ENCODE results near the gene LRRC2. TPM values are rescaled to one million over a fixed set of nuclear protein-coding genes. Genes with fewer than 3 reads are reported as not detected.
"Not testable (repeated sequence)": the region's sequence is repeated elsewhere in the genome, so short reads cannot be mapped to it uniquely, and the experiment has no call there.

The LRRC2 gene
- total RNA-seq, 1 experiment from 2014 or later: 0.86 TPM

DNA sequence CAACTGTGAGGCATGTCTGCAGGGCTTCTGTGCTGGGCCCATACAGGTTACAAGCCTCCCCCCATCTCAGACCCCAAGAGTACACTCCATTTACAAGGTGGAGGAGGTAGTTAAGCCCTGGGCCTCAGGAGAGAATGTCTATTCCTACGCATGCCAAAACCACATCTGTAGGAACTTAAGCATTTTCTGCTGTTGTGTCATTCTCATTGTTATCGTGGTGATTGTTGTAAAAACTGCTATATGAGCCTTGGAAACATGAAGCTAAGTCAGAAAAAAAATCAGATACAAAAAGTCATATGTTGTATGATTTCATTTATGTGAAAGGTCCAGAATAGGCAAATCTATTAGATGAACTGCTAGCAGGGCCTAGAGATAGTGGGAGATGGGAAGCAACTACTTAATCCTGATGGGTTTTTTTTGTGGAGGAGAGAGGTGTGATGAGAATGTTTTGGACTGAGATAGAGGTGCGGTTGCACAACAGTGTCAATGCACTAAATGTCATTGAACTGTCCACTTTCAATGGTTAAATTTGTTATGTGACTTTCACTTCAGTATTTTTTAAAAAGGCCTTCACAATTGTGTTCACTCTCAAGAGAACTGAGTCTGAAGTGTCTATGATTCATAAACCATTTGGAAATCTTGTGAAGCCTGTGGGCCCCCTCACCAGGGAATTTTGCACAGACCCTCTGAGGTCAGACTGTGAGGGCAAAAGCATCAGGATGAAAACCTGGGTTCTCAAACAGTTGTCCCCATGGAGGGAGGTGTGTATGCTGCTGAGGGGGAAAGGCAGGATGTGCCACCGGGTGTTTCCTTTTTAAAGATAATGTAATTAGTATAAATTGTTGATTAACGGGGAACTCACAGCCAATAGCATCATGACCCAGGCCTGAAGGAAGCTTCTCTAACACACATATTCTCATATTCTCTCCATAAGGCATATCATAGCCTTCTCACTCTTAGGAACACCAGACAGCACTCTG lies 65.2 kb downstream of the LRRC2 start:
- peak; percentile 67 for DNase-seq (ENCODE audit: low read depth)

DNA sequence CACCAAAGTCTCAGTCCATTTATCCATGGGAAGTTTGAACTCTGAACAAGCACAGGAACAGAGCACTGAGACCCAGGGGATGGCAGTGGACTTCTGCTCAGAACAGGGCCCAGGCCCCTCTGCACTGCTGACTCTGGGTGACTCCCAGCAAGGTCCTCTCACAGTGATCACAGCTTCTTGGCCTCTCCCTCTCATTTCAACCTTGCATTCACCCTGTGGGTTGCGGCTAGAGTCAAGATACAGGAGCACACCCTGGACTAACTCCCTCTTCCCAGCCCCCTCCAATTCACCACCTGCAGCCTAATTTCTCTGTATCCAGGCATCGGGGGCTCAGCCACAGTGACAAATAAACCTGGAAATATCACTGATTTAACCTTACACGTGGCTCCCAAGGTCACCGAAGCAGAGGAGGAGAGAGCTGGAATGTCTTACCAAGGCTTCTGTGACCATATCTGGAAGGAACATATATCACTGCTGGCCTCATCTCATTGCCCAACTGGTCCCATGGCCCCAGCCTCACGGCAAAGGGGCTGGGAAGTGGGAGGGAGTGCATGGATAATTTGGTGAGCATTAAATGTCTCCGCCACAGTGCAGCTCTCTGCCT lies 67.1 kb downstream of the LRRC2 start:
- DNase-seq (ENCODE audit: low read depth): no peak

DNA sequence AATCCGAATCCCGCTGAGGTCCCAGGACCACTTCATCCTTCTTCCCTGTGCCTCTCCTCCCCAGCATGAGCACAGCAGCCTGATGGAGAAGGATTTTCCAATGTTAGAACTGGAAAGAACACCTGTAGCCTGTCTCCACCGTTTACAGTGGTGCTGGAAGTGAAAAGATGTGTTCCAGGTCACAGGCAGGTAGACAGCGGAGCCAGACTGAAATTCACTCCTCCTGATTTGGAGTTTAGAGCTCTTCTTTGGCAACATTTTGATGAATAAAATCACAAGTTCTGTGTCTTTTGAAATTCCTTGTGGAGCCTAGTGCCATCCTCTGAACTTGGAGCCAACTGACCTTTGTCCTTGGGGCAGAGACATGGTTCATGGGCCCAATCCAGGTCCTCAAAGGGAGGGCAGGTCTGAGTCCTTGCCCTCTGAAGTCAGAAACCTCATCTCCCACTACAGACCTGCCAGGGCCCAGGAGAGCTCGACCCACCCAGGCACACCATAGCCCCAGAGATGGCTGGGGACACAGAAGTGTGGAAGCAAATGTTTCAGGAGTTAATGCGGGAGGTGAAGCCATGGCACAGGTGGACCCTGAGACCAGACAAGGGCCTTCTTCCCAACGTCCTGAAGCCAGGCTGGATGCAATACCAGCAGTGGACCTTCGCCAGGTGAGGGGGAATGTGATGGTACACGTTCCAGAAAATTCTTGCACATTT lies 68.4 kb downstream of the LRRC2 start, which contains the start of gene RTP3:
Gene RTP3, plus strand, starts transcription at position 421 of the 710 bp plus-strand sequence. Its CDS starts 87 bp downstream, at position 508.
- DNase-seq (ENCODE audit: low read depth): no peak

DNA sequence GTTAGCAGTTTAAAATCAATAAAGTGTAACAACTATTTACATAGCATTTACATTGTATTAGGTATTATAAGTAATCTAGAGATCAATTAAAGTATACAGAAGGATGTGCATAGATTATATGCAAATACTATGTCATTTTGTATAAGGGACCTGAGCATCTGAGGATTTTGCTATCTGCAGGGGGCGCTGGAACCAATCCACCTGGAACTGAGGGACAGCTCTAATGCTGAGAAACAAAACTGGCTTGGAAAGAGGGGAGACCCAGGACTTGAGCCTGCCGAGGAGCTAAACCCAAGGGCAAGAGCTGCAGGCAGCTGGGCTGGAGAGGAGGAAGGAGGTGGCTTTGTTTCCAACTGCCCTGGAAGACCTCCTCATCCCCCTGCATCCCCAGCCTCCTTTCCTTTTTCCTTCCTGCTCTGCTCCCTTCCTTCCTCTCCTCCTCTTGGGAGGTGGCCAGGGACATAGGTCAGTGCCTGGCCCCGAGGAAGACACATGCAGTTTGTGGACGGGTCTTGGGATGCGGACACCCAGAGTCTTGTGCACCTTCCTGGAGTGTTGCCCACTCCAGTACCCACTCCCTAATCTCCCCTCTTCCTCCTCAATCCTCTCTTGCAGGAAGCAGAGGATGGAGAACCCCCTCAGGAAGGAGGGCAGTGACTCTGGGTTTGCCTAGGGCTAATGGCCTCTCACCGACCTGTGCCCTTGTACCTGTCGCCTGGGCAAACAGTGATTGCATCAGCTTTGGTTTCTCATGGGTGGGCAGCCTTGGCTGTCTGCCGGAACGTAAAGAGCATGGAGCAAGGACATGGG lies 69.2 kb downstream of the LRRC2 start:
- peak; percentile 26 for DNase-seq (ENCODE audit: low read depth)

DNA sequence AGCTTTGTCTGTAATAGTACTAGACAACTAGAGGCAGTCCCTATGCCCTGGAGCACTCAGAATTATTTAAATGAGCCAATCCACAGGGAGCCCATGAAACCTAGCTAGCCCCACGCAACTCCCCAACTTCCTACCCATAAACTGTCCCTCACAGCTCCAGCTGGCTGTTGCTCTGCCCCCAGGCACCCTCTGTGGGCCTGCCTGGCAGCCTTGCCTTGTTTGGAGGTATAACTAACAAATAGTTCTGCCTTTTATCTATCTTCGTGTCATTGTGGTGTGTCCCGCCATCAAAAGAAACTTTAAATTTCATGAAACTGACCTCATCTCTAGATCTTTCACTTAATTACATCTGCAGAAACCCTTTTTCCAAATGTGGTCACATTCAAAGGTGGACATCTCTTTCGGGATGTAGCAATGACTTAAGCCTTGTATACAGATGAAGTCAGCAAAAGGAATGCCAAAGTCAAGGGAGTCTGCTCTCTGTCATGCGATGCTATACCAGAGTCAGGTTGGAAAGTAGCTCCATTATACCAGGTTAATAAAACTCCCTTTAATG lies 70.1 kb downstream of the LRRC2 start:
- peak; percentile 55 for DNase-seq (ENCODE audit: low read depth)

DNA sequence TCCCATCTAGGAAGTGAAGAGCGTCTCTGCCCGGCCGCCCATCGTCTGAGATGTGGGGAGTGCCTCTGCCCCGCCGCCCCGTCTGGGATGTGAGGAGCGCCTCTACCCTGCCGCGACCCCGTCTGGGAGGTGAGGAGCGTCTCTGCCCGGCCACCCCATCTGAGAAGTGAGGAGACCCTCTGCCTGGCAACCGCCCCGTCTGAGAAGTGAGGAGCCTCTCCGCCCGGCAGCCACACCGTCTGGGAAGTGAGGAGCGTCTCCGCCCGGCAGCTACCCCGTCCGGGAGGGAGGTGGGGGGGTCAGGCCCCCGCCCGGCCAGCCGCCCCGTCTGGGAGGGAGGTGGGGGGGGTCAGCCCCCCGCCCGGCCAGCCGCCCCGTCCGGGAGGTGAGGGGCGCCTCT lies 71.6 kb downstream of the LRRC2 start:
- not testable (repeated sequence) for DNase-seq (ENCODE audit: low read depth)

DNA sequence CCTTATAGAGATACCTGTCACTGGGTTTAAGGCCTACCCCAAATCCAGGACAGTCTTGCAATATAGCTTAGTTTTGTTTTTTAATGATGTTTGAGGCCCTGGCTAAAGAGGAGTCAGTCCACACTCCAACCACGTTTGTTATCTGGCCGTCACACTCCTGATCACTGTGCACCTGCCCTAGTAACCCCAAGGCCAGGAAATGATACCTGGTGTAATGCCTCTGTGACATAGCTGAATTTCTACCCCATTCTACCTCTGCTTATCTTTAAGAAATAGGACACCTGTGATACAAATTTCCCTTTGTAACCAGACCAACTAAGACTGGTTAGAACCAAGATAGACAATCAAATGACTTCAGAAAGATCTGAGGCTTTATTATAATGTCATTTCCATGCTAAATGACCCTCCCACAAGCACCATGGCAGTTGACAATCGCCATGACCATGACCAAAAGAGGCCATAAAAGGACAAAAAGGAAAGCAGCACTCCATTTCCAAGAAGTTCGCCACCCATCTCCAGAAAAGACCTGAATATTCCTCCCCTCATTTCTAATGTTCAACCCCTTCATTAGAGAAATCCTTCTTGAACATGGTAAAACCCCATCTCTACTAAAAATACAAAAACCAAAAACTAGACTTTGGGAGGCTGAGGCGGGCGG lies 73.1 kb downstream of the LRRC2 start:
- no peak for DNase-seq (ENCODE audit: low read depth)

DNA sequence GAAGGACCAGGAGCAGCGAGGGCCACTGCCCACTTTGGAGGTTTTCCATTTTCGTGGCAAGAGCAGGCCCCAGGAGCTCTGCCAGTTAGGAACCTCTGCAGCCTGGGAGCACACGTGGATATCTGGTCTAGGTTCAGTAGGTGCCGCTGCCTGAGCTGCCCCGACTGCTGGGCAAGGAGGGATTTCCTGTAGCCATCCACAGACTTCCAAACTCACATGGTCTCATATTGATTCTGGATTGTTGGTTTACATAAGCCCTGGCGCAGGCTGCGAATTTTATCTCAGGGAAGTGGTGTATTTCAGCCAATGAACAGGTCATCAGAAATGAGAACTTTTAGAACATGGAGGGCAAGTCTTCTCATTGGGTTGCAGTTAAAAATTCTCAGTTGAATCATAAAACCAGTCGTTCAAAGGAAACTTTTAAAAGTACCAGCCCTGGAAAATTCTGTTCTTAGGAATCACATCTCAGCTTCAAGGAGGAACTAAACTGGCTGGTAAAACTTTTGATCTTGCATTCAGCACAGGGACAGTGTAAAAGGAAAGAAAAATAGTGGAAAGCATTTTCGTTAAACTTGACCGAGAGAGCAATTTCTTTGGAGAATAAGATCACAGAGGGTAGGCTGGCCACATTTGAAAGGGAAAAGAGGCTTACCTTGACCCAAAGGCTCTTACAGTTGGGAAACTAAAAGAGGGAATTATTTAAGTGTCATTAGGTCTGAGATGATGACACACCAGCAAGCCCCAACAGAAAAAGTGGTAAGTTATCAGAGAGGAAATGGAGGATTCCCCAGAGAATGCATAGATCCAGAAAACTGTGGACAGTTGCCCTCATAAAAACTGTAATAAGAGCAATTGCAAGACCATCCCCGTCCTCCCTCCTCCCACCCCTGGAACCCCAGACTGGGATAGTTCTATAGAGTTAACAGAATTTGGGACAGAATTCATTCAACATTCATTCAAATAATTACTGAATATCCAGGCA lies 74.7 kb downstream of the LRRC2 start:
- peak; percentile 43 for DNase-seq (ENCODE audit: low read depth)

DNA sequence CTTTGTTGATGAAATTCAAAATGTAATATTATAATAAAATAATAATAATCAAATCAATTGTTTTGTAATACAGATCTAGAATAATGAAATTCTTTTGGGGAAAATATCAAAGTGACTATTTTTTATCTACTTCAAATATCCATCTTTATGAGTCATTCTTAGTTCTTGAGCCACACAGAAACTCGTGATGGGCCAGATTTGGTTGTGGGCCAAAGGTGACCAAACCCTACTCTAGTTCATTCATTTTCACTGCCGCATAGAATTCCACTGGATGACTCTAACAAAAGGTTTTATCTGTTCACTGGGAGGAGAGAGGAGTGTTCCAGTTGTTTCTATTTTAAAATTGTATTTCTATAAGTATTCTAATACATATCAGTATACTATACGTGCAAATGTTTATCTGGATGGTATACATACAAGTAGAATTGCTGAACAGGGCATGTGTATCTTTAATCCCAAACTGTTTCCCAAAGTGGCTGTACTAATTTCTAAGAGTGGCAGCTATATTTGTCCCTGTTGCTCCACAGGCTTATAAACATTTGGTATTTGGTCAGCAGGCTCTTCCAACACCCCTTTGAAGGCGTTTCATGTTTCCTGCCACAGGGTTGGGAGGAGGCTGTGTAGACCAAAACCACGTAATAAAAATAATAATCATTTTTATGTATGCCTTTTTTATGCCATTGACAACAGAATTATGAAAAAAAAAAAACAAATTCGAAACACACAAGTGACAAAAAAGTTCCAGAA lies 75.6 kb downstream of the LRRC2 start:
- peak; percentile 61 for DNase-seq (ENCODE audit: low read depth)

DNA sequence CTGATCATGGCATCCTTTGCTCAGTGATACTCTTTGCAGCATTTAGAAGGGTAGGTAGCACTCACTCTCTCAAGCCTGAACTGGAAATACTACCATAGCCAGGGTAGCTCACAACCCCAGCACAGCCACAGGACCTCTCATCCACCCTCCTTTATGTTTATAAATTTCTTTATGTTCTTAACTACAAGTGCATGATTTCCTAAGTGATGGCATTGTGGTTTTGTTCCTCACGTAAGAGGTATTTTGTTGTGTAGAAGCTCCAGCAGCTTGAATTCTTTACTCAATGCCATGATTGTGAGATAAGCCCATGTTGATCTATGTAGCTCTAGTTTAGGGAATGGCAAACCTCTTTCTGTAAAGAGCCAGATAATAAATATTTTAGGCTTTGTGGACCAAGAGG lies 76.2 kb downstream of the LRRC2 start:
- peak; percentile 22 for DNase-seq (ENCODE audit: low read depth)

DNA sequence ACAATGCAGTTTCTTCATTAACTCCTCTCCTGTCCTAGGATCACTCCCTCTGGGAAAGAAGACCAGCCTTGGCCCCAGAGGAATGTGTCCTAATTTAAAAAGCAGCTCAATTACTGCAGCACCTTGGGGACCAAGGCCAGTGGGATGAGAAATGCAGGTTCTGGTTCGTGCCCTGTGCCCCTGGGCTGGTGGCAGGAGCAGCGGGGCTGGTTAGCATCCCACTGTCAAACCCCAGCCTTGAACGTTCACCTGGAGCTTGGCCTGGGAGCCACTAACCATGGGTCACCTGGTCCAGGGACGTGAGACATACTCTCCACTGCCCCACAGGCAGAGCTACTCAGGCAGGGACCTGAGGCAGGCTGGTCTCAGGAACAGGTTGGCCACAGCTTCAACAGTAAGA lies 76.7 kb downstream of the LRRC2 start:
- DNase-seq (ENCODE audit: low read depth): no peak

DNA sequence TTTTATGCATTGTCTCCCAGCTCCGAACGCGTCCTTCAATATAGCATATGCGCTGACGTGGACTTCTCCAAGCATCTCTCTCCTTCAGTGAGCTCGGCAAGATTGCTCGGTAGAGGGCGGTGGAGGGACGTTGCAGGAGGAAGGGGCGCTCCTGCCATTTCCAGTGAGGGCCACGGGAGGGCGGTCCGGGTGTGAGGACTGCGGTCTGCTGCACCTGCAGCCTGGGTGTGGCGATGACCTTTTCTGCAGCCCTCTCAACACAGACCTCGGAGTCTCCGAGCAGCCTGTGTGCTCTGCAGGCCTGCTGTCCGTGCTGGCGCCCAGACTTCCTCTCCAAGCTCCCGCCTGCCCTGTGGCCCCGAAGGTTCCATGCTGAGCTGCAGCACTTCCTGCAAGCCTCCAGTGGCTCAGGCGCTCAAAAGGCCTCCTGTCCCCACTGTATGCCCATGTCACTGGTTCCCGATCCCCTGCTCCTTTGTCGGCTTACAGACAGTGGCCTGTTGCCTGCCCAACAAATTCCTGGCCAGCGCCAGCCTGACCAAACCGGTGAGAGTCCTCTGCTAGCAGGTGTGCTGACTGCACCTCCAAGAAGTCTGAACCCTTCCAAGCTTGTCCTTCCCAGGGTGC lies 77.3 kb downstream of the LRRC2 start:
- DNase-seq (ENCODE audit: low read depth): peak; percentile 83

DNA sequence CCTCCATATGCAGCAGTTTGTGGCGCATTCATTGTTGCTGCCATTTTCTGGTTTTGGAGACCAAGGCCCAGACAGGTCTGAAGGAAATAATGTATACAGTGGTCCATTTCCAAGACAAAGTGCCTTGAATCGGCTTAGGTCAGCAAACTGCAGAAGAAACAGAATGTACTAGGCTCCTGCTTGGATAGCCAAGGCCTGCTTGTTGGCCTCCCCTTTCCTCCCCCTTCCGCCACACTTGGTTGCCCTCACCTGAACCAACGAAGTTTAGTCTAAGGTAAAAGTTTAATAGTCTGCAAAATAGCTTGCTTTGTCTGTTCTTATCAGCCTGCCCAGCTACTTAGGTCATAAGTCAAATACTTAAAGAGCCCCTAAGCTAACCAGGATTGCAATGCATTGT lies 80.3 kb downstream of the LRRC2 start:
- no peak for DNase-seq (ENCODE audit: low read depth)

DNA sequence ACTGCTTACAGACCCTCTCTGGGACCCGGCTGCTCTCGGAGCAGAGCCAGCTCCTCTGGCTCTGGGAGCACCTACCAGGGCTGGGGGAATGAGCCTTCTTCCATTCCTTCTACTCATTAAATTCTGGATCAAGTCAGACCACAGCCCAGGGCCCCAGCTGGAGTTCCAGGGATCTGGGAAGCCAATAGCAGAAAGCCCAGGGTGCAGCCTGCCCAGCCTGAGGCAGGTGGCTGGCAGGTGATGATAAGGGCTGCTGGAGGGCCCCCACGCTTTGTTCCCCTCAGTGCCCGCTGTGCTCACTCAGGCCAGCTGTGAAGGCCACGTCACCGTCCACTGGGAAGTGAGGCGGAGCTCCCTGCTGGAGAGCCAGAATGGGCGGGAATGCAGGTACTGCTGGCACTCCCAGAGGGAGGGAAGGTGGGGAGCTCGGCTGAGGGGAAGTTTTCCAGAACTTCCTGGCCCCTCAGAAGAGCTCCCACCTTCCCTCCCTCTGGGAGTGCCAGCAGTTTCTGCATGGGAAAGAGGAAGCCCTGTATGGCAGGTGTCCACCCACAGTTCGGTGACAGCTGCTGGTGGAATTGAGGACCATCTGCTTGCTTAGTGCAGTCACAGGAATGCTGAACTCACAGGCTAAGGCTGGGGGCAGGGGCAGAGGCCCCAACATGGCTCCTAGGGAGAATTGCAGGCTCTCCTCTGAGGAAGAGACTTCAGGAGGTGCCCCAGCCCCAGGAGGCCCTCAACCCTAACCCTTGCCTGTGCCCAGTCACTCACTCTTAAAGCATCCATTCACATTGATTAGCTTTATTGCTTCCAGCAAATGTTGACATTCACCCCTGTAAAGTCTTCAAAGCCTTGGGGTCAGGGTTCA lies 81.0 kb downstream of the LRRC2 start:
- DNase-seq (ENCODE audit: low read depth): peak; percentile 77

DNA sequence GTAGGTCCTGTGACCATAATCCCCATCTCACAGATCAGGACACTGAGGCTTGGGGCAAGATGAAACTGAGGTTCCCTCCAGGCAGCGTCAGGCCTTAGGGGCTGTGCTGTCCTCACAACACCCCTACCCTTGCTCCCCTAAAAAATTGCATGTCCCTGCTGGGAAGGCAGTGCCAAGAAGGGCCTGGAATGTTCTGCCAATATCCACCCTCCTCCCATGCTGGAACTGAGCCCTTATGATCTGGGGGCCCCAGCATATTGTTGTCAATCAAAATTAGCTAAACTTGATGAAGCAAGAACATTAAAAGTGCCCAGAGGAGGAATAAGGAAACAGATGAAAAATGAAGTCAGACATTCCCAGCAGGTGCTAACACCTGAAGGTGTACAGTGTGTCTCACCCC lies 81.7 kb downstream of the LRRC2 start:
- no peak for DNase-seq (ENCODE audit: low read depth)

DNA sequence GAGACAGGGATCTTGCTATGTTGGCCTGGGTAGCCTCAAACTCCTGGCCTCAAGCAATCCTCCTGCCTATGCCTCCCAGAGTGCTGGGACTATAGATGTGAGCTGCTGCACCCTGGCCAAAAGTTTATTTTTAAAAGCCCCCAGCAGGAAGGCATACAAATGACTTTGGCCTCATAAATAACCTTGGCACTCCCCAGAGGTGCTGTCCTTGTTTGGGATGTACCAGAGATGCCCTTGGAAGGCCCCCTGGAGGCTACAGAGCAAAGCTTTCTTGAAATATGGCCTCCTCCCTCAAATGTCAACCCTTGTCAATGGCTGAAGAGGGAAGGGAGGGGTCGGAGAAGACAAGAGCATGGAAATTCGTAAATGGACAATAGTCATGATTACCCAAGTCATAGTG lies 82.3 kb downstream of the LRRC2 start:
- no peak for DNase-seq (ENCODE audit: low read depth)

All from LHCN-M2 (cell line).